ENCODE measurements around the gene ASTN2. TPM values are rescaled to one million over a fixed set of nuclear protein-coding genes. Genes with fewer than 3 reads are reported as not detected.

ASTN2 gene
- total and polyA plus RNA-seq, 10 of the 15 experiments (the other 5 are each of a cell fraction or from before 2014, with no cell fraction given) = 1.4 to 15.7 (median 7.0) TPM

- ChIA-PET CTCF (no interaction called here), RAD21 (ENCODE audit: unreplicated experiment) (no interaction called here), SMC1A (ENCODE audit: uncharacterized antibody, unreplicated experiment) (no interaction called here), POLR2A (no interaction called here)
- Histone ChIP-seq H3K9me3 (replicated peaks; ENCODE audit: control insufficient read depth, insufficient read depth, low read length) (no peaks in the 10 kb centered on the region), H2AFZ (ENCODE audit: control insufficient read depth, low read depth, low read length) (no peak overlapping the region), H3K4me3 (no peak overlapping the region), H3K9ac (ENCODE audit: control insufficient read depth, insufficient read depth, low read length) (no peak overlapping the region), H3K27me3 (replicated peaks in 1 of 2; ENCODE audit: control insufficient read depth in 2 of 2, insufficient read depth in 2 of 2, low read length in 1 of 2) (no peaks in the 10 kb centered on the region), H3K4me1 (ENCODE audit: control insufficient read depth, insufficient read depth, low read length) (no peaks in the 10 kb centered on the region), H3K79me2 (ENCODE audit: control insufficient read depth, insufficient read depth, low read length) (no peaks in the 10 kb centered on the region), H3K4me2 (ENCODE audit: control insufficient read depth, insufficient read depth) (no peak overlapping the region), H4K20me1 (ENCODE audit: control insufficient read depth, insufficient read depth) (no peaks in the 10 kb centered on the region), H3K27ac (ENCODE audit: control insufficient read depth, insufficient read depth) (no peak overlapping the region), H3K36me3 (ENCODE audit: control insufficient read depth in 2 of 2, insufficient read depth in 2 of 2, low read length in 1 of 2) (no peaks in the 10 kb centered on the region)
- no peak for DNase-seq (ENCODE audit: low read depth, low spot score)
- FAIRE-seq = peak; percentile 85
- in situ Hi-C loops (cut with MboI) (no loop called here), intact Hi-C loops (cut with micrococcal nuclease; ENCODE audit: unreplicated experiment) (no loop called here)
- BruUV-seq (replicated peaks) = no TSS peak
- peak; percentile 52 for ATAC-seq
- TF ChIP-seq, protein P1, sequence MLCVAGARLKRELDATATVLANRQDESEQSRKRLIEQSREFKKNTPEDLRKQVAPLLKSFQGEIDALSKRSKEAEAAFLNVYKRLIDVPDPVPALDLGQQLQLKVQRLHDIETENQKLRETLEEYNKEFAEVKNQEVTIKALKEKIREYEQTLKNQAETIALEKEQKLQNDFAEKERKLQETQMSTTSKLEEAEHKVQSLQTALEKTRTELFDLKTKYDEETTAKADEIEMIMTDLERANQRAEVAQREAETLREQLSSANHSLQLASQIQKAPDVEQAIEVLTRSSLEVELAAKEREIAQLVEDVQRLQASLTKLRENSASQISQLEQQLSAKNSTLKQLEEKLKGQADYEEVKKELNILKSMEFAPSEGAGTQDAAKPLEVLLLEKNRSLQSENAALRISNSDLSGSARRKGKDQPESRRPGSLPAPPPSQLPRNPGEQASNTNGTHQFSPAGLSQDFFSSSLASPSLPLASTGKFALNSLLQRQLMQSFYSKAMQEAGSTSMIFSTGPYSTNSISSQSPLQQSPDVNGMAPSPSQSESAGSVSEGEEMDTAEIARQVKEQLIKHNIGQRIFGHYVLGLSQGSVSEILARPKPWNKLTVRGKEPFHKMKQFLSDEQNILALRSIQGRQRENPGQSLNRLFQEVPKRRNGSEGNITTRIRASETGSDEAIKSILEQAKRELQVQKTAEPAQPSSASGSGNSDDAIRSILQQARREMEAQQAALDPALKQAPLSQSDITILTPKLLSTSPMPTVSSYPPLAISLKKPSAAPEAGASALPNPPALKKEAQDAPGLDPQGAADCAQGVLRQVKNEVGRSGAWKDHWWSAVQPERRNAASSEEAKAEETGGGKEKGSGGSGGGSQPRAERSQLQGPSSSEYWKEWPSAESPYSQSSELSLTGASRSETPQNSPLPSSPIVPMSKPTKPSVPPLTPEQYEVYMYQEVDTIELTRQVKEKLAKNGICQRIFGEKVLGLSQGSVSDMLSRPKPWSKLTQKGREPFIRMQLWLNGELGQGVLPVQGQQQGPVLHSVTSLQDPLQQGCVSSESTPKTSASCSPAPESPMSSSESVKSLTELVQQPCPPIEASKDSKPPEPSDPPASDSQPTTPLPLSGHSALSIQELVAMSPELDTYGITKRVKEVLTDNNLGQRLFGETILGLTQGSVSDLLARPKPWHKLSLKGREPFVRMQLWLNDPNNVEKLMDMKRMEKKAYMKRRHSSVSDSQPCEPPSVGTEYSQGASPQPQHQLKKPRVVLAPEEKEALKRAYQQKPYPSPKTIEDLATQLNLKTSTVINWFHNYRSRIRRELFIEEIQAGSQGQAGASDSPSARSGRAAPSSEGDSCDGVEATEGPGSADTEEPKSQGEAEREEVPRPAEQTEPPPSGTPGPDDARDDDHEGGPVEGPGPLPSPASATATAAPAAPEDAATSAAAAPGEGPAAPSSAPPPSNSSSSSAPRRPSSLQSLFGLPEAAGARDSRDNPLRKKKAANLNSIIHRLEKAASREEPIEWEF (IDR thresholded peaks at IDR 0.05; ENCODE audit: insufficient replicate concordance, low read depth, low read length) = no peak
- TF ChIP-seq, protein P2, sequence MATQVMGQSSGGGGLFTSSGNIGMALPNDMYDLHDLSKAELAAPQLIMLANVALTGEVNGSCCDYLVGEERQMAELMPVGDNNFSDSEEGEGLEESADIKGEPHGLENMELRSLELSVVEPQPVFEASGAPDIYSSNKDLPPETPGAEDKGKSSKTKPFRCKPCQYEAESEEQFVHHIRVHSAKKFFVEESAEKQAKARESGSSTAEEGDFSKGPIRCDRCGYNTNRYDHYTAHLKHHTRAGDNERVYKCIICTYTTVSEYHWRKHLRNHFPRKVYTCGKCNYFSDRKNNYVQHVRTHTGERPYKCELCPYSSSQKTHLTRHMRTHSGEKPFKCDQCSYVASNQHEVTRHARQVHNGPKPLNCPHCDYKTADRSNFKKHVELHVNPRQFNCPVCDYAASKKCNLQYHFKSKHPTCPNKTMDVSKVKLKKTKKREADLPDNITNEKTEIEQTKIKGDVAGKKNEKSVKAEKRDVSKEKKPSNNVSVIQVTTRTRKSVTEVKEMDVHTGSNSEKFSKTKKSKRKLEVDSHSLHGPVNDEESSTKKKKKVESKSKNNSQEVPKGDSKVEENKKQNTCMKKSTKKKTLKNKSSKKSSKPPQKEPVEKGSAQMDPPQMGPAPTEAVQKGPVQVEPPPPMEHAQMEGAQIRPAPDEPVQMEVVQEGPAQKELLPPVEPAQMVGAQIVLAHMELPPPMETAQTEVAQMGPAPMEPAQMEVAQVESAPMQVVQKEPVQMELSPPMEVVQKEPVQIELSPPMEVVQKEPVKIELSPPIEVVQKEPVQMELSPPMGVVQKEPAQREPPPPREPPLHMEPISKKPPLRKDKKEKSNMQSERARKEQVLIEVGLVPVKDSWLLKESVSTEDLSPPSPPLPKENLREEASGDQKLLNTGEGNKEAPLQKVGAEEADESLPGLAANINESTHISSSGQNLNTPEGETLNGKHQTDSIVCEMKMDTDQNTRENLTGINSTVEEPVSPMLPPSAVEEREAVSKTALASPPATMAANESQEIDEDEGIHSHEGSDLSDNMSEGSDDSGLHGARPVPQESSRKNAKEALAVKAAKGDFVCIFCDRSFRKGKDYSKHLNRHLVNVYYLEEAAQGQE (IDR thresholded peaks at IDR 0.05; ENCODE audit: low read depth, low read length) = peak; percentile 97
Observed at GRCh38 chr9:116998305-116998704, 416.6 kb downstream of the ASTN2 start.
